Lung (tissue), 12 donors: Measurements from ENCODE around the gene GRB7. TPM values are rescaled to one million over a fixed set of nuclear protein-coding genes. Genes with fewer than 3 reads are reported as not detected.

Source experiments
- ATAC-seq: fragments of 200-7000 bp; cut with Tn5 transposase; one replicate; pipeline ENCODE4 v1.9.1; 2020; ENCODE audit warnings: moderate number of reproducible peaks; ENCODE audit not compliant: insufficient read depth, low FRiP score
- DNase-seq, 3 donors: peaks; one replicate each; pipeline ENCODE4 v3.0.0-alpha.2; 2013 to 2017
- H3K27ac ChIP-seq, 2 donors: one replicate each; pipeline ENCODE4 v1.5.1; 2013; ENCODE audit warnings: mild to moderate bottlenecking in 2 of 2, moderate library complexity in 2 of 2, control low read depth in 1 of 2, inconsistent platforms in 1 of 2, low read depth in 1 of 2, low read length in 1 of 2
- H3K27me3 ChIP-seq, 3 donors: one replicate each; pipeline ENCODE4 v1.5.1; 2013; ENCODE audit warnings: low read length in 2 of 3; ENCODE audit not compliant: control insufficient read depth in 3 of 3, insufficient read depth in 3 of 3
- H3K36me3 ChIP-seq, 4 donors: one replicate each; pipeline ENCODE4 v1.5.1; 2013; ENCODE audit warnings: low read length in 4 of 4, mild to moderate bottlenecking in 1 of 4, moderate library complexity in 1 of 4; ENCODE audit not compliant: control insufficient read depth in 4 of 4, insufficient read depth in 4 of 4
- H3K4me1 ChIP-seq, 5 donors: one replicate each; pipeline ENCODE4 v1.5.1; 2013; ENCODE audit warnings: low read length in 5 of 5, mild to moderate bottlenecking in 2 of 5, moderate library complexity in 1 of 5; ENCODE audit not compliant: control insufficient read depth in 5 of 5, insufficient read depth in 5 of 5
- H3K4me3 ChIP-seq: one replicate; pipeline ENCODE4 v1.5.1; 2013; ENCODE audit warnings: mild to moderate bottlenecking, control low read depth, moderate library complexity
- H3K9ac ChIP-seq, 2 donors: one replicate each; pipeline ENCODE4 v1.5.1; 2013; ENCODE audit warnings: low read length in 2 of 2, control low read depth in 1 of 2; ENCODE audit not compliant: insufficient read depth in 1 of 2
- H3K9me3 ChIP-seq, 4 donors: one replicate each; pipeline ENCODE4 v1.5.1; 2013; ENCODE audit warnings: low read length in 3 of 4, mild to moderate bottlenecking in 1 of 4, moderate library complexity in 1 of 4; ENCODE audit not compliant: control insufficient read depth in 4 of 4, insufficient read depth in 3 of 4
- CTCF ChIP-seq: IDR thresholded peaks from 2 replicates; pipeline ENCODE4 v1.5.1; 2012; ENCODE audit warnings: mild to moderate bottlenecking; ENCODE audit errors: control extremely low read depth, extremely low read depth
- WGBS, 2 donors: extraction: QIAGEN DNeasy Blood & Tissue Kit; methylation state at CpG; one replicate each; pipeline ENCODE4 v1.1.7; 2013; 5-methylcytosine and 5-hydroxymethylcytosine counted together
- polyA plus RNA-seq, 2 donors: library from polyadenylated mRNA; stranded (reverse); fragments of 200-250 nt; gene quantifications; one replicate each; pipeline ENCODE4 v1.2.1, GENCODE V29; 2013
- total RNA-seq, 2 donors: library from RNA; depleted of rRNA in 1 of 2; stranded (reverse); fragments of >200 nt in 1 of 2; gene quantifications; one replicate each; pipeline ENCODE4 v1.2.1, GENCODE V29; 2014 to 2021
- donor health status: control.
- donor health status: control.
- donor health status: Bipolar disorder and iron deficiency.
- donor health status: healthy.
- donor health status: DM: yes; HTN: yes; CAD: no.

Gene GRB7
- total and polyA plus RNA-seq, 4 donors, result 6.6 to 25.5 (median 16.6) TPM

- H3K9ac ChIP-seq, result no peak overlapping the region
- DNase-seq, result peak; percentile 45 to 59 (median 47)
- peak; percentile 20 for TF ChIP-seq CTCF
- peaks cover 0 to 19% (median 0%) of the 10 kb centered on the region in 5 donors for H3K4me1 ChIP-seq
- peak overlapping the region; percentile 45 for H3K4me3 ChIP-seq
- no peaks in the 10 kb centered on the region for H3K27me3 ChIP-seq
- H3K27ac ChIP-seq, result peak overlapping the region; percentile 82 to 91
- WGBS, 2 donors, result 5 to 6% methylated on average over 54 to 55 of the region's 55 CpGs
- H3K9me3 ChIP-seq, result no peaks in the 10 kb centered on the region
- H3K36me3 ChIP-seq, result no peaks in the 10 kb centered on the region
- peak; percentile 36 for ATAC-seq
Observed at GRCh38 chr17:39753514-39754160, 15.9 kb downstream of the GRB7 start.

GRCh38 chr17:39754161-39754957 is 16.6 kb downstream of the GRB7 start:
- Histone ChIP-seq H3K27me3 (no peaks in the 10 kb centered on the region), H3K4me3 (peak overlapping the region; percentile 45), H3K4me1 (peaks cover 0 to 19% (median 0%) of the 10 kb centered on the region in 5 donors), H3K9ac (peak overlapping the region; percentile 37 to 74), H3K9me3 (no peaks in the 10 kb centered on the region), H3K27ac (peak overlapping the region; percentile 82 to 97), H3K36me3 (no peaks in the 10 kb centered on the region)
- DNase-seq (peak; percentile 90 to 95 (median 94)), ATAC-seq (peak; percentile 93)
- 0 to 1% methylated on average over 64 to 91 of the region's 91 CpGs for WGBS, 2 donors
- peak; percentile 90 for TF ChIP-seq CTCF

- no peaks in the 10 kb centered on the region for H3K27me3 ChIP-seq
- peaks cover 0 to 19% (median 0%) of the 10 kb centered on the region in 5 donors for H3K4me1 ChIP-seq
- no peaks in the 10 kb centered on the region for H3K9me3 ChIP-seq
- peak; percentile 1 for ATAC-seq
- no peak overlapping the region for H3K4me3 ChIP-seq
- H3K27ac ChIP-seq, result peak overlapping the region; percentile 82 to 97
- no peaks in the 10 kb centered on the region for H3K36me3 ChIP-seq
- peak; percentile 26 to 38 (median 32) for DNase-seq
- H3K9ac ChIP-seq, result peak overlapping the region in 1 of 2 donors; percentile 37
- no peak for TF ChIP-seq CTCF
- 32 to 40% methylated on average over 21 of the region's 21 CpGs for WGBS, 2 donors
Observed at GRCh38 chr17:39754958-39755553, 17.3 kb downstream of the GRB7 start.
